K562 (cell line): ENCODE measurements around the gene C1orf116. TPM values are rescaled to one million over a fixed set of nuclear protein-coding genes. Genes with fewer than 3 reads are reported as not detected.

Source experiments
- BCOR ChIP-seq: fragments of 450-650 bp; IDR thresholded peaks from 2 replicates; pipeline ENCODE4 v1.6.1; 2016
- CHD1 ChIP-seq: fragments of 200-600 bp; sonication (generic); IDR thresholded peaks from one replicate; pipeline ENCODE4 v1.6.1; 2012; ENCODE audit warnings: mild to moderate bottlenecking, moderate library complexity, low read length, inconsistent platforms
- MECOM ChIP-seq: fragments of 250-450 bp; sonication (Bioruptor Pico); IDR thresholded peaks from 2 replicates; pipeline ENCODE4 v1.8.0; 2022; ENCODE audit warnings: inconsistent platforms
- MTA2 ChIP-seq: fragments of 450-650 bp; IDR thresholded peaks from 2 replicates; pipeline ENCODE4 v1.6.1; 2016; ENCODE audit warnings: low read depth
- MXI1 ChIP-seq: IDR thresholded peaks from 2 replicates; pipeline ENCODE4 v1.6.1; 2011; ENCODE audit warnings: low read depth, mild to moderate bottlenecking, improper control_type of control experiment, low read length
- NFATC3 ChIP-seq: fragments of 450-650 bp; IDR thresholded peaks from 2 replicates; pipeline ENCODE4 v1.6.1; 2017; ENCODE audit warnings: mild to moderate bottlenecking
- NRF1 ChIP-seq, 2 experiments: fragments of 450-650 bp; IDR thresholded peaks in 1 of 2; conservative IDR thresholded peaks in 1 of 2; 2 replicates each; pipeline ENCODE4 v1.6.1; 2014; ENCODE audit warnings: mild to moderate bottlenecking in 2 of 2
- RBM14 ChIP-seq: fragments of 200-400 bp; formaldehyde crosslinking; IDR thresholded peaks from 2 replicates; pipeline ENCODE4 v1.6.1; 2018; ENCODE audit warnings: low read depth, mild to moderate bottlenecking, low read length, moderate library complexity, borderline replicate concordance; ENCODE audit not compliant: insufficient read depth
- WHSC1 ChIP-seq: IDR thresholded peaks from one replicate; pipeline ENCODE4 v1.6.1; 2012; ENCODE audit warnings: low read length, control low read depth, inconsistent platforms
- ZBTB26 ChIP-seq: fragments of 450-650 bp; formaldehyde crosslinking; IDR thresholded peaks from 2 replicates; pipeline ENCODE4 v1.4.0; 2022; ENCODE audit warnings: missing genetic modification characterization
- ZNF347 ChIP-seq: fragments of 450-650 bp; formaldehyde crosslinking; IDR thresholded peaks from 2 replicates; pipeline ENCODE4 v1.4.0; 2020; ENCODE audit warnings: low read depth, mild to moderate bottlenecking, moderate library complexity
- polyA plus RNA-seq, 8 experiments: library from polyadenylated mRNA; depleted of rRNA in 4 of 8; stranded (reverse) in 5 of 8; unstranded in 3 of 8; fragments of >200 nt; fragmentation: Nextera tagmentation in 2 of 8; fragmentation: Illumina TruSeq in 1 of 8; extraction: Ambion mirVana in 2 of 8; extraction: Trizol in 1 of 8; gene quantifications; 2 replicates each; pipeline versions ENCODE4 v1.2.1 to v1.2.3, GENCODE V29; 2011 to 2014; ENCODE audit warnings: inconsistent platforms in 1 of 8, missing spikeins in 1 of 8
- total RNA-seq, 7 experiments: library from RNA; depleted of rRNA in 6 of 7; stranded (reverse); fragments of >200 nt in 6 of 7; fragmentation: Illumina TruSeq in 2 of 7; extraction: Trizol in 2 of 7; gene quantifications; 2 replicates each; pipeline versions ENCODE4 v1.2.1 to v1.2.3, GENCODE V29; 2011 to 2021; ENCODE audit warnings: low replicate concordance in 1 of 7
- TF ChIP-seq, protein P1 (sequence below): fragments of 450-650 bp; IDR thresholded peaks from 2 replicates; pipeline ENCODE4 v1.6.1; 2016; ENCODE audit warnings: mild to moderate bottlenecking, moderate library complexity

C1orf116 gene
- total and polyA plus RNA-seq, 9 of the 15 experiments (the other 6 are each of a cell fraction or from before 2014, with no cell fraction given): 0.62 to 3.0 (median 0.95) TPM

GRCh38 chr1:207017615-207018559, 14.7 kb downstream of the C1orf116 start (continued):
- TF ChIP-seq MXI1: peak; percentile 72; the same call in 1 of the 2 replicates
- TF ChIP-seq MTA2: peak; percentile 95
- no peak for TF ChIP-seq NRF1 (conservative IDR thresholded peaks at IDR 0.05 in 1 of 2, IDR thresholded peaks at IDR 0.05 in 1 of 2)
- TF ChIP-seq MECOM (CRISPR knock-in tag): no peak
- TF ChIP-seq ZNF347 (CRISPR knock-in tag): no peak
- TF ChIP-seq RBM14: no peak
- TF ChIP-seq WHSC1: no peak
- TF ChIP-seq NFATC3: 0 out of 2 replicates have a peak, but pooled peaks have one; percentile 35
- TF ChIP-seq, protein P1, sequence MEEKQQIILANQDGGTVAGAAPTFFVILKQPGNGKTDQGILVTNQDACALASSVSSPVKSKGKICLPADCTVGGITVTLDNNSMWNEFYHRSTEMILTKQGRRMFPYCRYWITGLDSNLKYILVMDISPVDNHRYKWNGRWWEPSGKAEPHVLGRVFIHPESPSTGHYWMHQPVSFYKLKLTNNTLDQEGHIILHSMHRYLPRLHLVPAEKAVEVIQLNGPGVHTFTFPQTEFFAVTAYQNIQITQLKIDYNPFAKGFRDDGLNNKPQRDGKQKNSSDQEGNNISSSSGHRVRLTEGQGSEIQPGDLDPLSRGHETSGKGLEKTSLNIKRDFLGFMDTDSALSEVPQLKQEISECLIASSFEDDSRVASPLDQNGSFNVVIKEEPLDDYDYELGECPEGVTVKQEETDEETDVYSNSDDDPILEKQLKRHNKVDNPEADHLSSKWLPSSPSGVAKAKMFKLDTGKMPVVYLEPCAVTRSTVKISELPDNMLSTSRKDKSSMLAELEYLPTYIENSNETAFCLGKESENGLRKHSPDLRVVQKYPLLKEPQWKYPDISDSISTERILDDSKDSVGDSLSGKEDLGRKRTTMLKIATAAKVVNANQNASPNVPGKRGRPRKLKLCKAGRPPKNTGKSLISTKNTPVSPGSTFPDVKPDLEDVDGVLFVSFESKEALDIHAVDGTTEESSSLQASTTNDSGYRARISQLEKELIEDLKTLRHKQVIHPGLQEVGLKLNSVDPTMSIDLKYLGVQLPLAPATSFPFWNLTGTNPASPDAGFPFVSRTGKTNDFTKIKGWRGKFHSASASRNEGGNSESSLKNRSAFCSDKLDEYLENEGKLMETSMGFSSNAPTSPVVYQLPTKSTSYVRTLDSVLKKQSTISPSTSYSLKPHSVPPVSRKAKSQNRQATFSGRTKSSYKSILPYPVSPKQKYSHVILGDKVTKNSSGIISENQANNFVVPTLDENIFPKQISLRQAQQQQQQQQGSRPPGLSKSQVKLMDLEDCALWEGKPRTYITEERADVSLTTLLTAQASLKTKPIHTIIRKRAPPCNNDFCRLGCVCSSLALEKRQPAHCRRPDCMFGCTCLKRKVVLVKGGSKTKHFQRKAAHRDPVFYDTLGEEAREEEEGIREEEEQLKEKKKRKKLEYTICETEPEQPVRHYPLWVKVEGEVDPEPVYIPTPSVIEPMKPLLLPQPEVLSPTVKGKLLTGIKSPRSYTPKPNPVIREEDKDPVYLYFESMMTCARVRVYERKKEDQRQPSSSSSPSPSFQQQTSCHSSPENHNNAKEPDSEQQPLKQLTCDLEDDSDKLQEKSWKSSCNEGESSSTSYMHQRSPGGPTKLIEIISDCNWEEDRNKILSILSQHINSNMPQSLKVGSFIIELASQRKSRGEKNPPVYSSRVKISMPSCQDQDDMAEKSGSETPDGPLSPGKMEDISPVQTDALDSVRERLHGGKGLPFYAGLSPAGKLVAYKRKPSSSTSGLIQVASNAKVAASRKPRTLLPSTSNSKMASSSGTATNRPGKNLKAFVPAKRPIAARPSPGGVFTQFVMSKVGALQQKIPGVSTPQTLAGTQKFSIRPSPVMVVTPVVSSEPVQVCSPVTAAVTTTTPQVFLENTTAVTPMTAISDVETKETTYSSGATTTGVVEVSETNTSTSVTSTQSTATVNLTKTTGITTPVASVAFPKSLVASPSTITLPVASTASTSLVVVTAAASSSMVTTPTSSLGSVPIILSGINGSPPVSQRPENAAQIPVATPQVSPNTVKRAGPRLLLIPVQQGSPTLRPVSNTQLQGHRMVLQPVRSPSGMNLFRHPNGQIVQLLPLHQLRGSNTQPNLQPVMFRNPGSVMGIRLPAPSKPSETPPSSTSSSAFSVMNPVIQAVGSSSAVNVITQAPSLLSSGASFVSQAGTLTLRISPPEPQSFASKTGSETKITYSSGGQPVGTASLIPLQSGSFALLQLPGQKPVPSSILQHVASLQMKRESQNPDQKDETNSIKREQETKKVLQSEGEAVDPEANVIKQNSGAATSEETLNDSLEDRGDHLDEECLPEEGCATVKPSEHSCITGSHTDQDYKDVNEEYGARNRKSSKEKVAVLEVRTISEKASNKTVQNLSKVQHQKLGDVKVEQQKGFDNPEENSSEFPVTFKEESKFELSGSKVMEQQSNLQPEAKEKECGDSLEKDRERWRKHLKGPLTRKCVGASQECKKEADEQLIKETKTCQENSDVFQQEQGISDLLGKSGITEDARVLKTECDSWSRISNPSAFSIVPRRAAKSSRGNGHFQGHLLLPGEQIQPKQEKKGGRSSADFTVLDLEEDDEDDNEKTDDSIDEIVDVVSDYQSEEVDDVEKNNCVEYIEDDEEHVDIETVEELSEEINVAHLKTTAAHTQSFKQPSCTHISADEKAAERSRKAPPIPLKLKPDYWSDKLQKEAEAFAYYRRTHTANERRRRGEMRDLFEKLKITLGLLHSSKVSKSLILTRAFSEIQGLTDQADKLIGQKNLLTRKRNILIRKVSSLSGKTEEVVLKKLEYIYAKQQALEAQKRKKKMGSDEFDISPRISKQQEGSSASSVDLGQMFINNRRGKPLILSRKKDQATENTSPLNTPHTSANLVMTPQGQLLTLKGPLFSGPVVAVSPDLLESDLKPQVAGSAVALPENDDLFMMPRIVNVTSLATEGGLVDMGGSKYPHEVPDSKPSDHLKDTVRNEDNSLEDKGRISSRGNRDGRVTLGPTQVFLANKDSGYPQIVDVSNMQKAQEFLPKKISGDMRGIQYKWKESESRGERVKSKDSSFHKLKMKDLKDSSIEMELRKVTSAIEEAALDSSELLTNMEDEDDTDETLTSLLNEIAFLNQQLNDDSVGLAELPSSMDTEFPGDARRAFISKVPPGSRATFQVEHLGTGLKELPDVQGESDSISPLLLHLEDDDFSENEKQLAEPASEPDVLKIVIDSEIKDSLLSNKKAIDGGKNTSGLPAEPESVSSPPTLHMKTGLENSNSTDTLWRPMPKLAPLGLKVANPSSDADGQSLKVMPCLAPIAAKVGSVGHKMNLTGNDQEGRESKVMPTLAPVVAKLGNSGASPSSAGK: no peak
- no peak for TF ChIP-seq ZBTB26 (CRISPR knock-in tag)
- TF ChIP-seq CHD1: no peak
- peak; percentile 68; the same call in 1 of the 2 replicates for TF ChIP-seq BCOR
